DOHH2 (cell line): Measurements from ENCODE around the gene LRRTM4.

ENCODE experiments used
- CTCF ChIP-seq: fragments of 200-600 bp; sonication (generic); IDR thresholded peaks from one replicate; pipeline ENCODE4 v1.5.1; 2014; ENCODE audit warnings: antibody characterized with exemption, mild to moderate bottlenecking, low read depth, low read length; ENCODE audit not compliant: poor library complexity, severe bottlenecking
- EZH2phosphoT487 ChIP-seq: fragments of 200-600 bp; sonication (generic); IDR thresholded peaks from 2 replicates; pipeline ENCODE4 v1.6.1; 2017; ENCODE audit warnings: borderline replicate concordance, mild to moderate bottlenecking, antibody characterized with exemption, low read length, moderate library complexity, mixed read lengths

- TF ChIP-seq CTCF (no peak), EZH2phosphoT487 (no peak)
Observed at GRCh38 chr2:77161009-77161408, 361.2 kb downstream of the LRRTM4 start.
